Measurements from ENCODE around the gene CYB561D1. TPM values are rescaled to one million over a fixed set of nuclear protein-coding genes. Genes with fewer than 3 reads are reported as not detected.

Gene CYB561D1
- total RNA-seq, 2 donors from 2014 or later = 6.2 to 6.9 TPM

DNA sequence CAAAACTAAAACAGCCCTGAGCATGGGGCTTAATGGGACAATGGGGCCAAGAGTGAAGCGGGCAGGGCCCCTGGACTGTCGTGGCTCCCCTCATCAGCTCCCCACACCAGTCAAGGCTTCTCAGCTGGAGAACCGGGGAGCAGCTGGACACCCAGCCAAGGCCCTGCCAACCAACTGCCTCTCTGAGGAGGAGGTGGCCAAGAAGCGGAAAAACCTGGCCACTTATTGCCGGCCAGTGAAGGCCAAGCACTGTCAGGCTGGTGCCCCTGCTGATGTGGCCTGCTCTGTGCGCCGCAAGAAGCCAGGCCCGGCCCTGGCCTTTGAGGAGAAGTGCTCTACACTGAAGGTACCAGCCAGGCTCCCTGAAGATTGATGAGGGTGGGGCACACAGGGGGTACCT, 2.5 kb upstream of the CYB561D1 start:
- Histone ChIP-seq H3K27ac (no peak overlapping the region), H3K9me3 (no peaks in the 10 kb centered on the region), H3K4me3 (no peak overlapping the region), H3K36me3 (replicated peaks in 1 of 2; ENCODE audit: insufficient read depth in 1 of 2, low read depth in 2 of 2) (no peaks in the 10 kb centered on the region), H3K4me1 (peaks cover 20% of the 10 kb centered on the region), H3K27me3 (no peaks in the 10 kb centered on the region)
- TF ChIP-seq POLR2A (IDR thresholded peaks at IDR 0.05) = no peak
- ATAC-seq (no peak), DNase-seq (no peak)
- 91% methylated on average over 8 of the region's 8 CpGs; no CpG with 5 or more reads in 1 of the 2 donors for WGBS, 2 donors
- intact Hi-C loops (cut with DNase I) = no loop called here

DNA sequence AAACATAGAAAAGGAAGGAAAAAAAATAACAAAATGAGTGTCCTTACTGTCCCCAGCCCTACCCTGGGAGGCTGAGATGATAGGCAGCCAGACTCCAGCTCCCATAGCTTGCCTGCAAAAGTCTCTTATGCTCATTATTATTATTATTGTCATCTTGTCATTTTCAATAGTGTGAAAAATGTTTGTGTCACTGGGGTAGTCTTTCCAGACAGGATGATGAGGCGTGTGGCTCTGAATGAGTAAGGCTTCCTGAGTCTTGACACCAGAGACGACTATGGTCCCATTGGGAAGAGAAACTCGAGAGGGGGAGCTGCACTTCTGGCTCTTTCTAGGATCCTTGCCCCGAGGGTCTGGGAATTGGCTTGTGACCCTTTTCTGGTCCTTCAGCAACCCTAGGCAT, 1.1 kb upstream of the CYB561D1 start:
- intact Hi-C loops (cut with DNase I) = no loop called here
- TF ChIP-seq, protein P1, sequence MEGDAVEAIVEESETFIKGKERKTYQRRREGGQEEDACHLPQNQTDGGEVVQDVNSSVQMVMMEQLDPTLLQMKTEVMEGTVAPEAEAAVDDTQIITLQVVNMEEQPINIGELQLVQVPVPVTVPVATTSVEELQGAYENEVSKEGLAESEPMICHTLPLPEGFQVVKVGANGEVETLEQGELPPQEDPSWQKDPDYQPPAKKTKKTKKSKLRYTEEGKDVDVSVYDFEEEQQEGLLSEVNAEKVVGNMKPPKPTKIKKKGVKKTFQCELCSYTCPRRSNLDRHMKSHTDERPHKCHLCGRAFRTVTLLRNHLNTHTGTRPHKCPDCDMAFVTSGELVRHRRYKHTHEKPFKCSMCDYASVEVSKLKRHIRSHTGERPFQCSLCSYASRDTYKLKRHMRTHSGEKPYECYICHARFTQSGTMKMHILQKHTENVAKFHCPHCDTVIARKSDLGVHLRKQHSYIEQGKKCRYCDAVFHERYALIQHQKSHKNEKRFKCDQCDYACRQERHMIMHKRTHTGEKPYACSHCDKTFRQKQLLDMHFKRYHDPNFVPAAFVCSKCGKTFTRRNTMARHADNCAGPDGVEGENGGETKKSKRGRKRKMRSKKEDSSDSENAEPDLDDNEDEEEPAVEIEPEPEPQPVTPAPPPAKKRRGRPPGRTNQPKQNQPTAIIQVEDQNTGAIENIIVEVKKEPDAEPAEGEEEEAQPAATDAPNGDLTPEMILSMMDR (IDR thresholded peaks at IDR 0.05) = no peak
- TF ChIP-seq POLR2A (IDR thresholded peaks at IDR 0.05) = no peak
- H3K27me3 ChIP-seq = no peaks in the 10 kb centered on the region
- no peak for ATAC-seq
- no peak overlapping the region for H3K27ac ChIP-seq
- 71 to 73% methylated on average over 4 of the region's 4 CpGs for WGBS, 2 donors
- DNase-seq = no peak
- no peaks in the 10 kb centered on the region for H3K36me3 ChIP-seq (replicated peaks in 1 of 2; ENCODE audit: insufficient read depth in 1 of 2, low read depth in 2 of 2)
- H3K4me3 ChIP-seq = no peak overlapping the region
- H3K4me1 ChIP-seq = peaks cover 20% of the 10 kb centered on the region
- H3K9me3 ChIP-seq = no peaks in the 10 kb centered on the region

DNA sequence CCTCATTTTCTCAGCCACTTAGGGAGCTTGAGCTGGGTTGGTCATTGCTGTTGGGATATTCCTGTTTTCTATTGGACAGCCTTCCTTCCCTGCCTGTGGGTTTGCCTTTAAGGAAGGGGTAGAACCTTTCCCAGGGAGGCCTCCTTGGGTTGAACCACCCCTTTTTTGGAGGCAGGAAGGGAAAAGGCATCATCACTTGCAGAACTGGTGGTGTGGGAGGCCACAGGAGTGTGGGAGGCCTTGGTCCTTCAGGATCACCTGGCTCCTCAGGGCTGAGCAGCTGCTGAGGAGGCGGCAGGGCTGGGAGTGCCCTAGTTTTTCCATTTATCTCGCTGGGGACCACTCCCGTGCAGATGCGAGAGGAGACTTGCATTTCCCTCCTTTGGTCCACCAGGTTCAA, 667 bp upstream of the CYB561D1 start:
- Histone ChIP-seq H3K4me3 (no peak overlapping the region), H3K27me3 (no peaks in the 10 kb centered on the region), H3K4me1 (peaks cover 20% of the 10 kb centered on the region), H3K36me3 (replicated peaks in 1 of 2; ENCODE audit: insufficient read depth in 1 of 2, low read depth in 2 of 2) (no peaks in the 10 kb centered on the region), H3K27ac (peak overlapping the region in 2 of 4 donors; percentile 67 to 79), H3K9me3 (no peaks in the 10 kb centered on the region)
- no peak for DNase-seq
- ATAC-seq = no peak
- intact Hi-C loops (cut with DNase I) = no loop called here
- 68 to 72% methylated on average over 4 of the region's 4 CpGs for whole genome bisulfite sequencing, 2 donors
- TF ChIP-seq, protein P1 (IDR thresholded peaks at IDR 0.05) = no peak
- no peak for TF ChIP-seq POLR2A (IDR thresholded peaks at IDR 0.05)

DNA sequence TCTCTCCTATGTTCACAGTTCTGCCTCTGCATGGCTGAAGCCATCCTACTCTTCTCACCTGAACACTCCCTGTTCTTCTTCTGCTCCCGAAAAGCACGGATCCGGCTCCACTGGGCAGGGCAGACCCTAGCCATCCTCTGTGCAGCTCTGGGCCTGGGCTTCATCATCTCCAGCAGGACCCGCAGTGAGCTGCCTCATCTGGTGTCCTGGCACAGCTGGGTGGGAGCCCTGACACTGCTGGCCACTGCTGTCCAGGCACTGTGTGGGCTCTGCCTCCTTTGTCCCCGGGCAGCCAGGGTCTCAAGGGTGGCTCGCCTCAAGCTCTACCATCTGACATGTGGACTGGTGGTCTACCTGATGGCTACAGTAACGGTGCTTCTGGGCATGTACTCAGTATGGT, 1.8 kb downstream of the CYB561D1 start:
- 81 to 89% methylated on average over 5 to 7 of the region's 7 CpGs for WGBS, 2 donors
- no peak for ATAC-seq
- no peaks in the 10 kb centered on the region for H3K27me3 ChIP-seq
- no peak overlapping the region for H3K4me3 ChIP-seq
- no peaks in the 10 kb centered on the region for H3K36me3 ChIP-seq (replicated peaks in 1 of 2; ENCODE audit: insufficient read depth in 1 of 2, low read depth in 2 of 2)
- H3K9me3 ChIP-seq = no peaks in the 10 kb centered on the region
- no peak overlapping the region for H3K27ac ChIP-seq
- peaks cover 20% of the 10 kb centered on the region for H3K4me1 ChIP-seq
- intact Hi-C loops (cut with DNase I) = loop anchor here (5.0 kb wide), 1 partner anchor 37 kb away; no protein-coding TSS in a partner anchor
- DNase-seq = no peak
- TF ChIP-seq, protein P1 (IDR thresholded peaks at IDR 0.05) = no peak
- no peak for TF ChIP-seq POLR2A (IDR thresholded peaks at IDR 0.05)

DNA sequence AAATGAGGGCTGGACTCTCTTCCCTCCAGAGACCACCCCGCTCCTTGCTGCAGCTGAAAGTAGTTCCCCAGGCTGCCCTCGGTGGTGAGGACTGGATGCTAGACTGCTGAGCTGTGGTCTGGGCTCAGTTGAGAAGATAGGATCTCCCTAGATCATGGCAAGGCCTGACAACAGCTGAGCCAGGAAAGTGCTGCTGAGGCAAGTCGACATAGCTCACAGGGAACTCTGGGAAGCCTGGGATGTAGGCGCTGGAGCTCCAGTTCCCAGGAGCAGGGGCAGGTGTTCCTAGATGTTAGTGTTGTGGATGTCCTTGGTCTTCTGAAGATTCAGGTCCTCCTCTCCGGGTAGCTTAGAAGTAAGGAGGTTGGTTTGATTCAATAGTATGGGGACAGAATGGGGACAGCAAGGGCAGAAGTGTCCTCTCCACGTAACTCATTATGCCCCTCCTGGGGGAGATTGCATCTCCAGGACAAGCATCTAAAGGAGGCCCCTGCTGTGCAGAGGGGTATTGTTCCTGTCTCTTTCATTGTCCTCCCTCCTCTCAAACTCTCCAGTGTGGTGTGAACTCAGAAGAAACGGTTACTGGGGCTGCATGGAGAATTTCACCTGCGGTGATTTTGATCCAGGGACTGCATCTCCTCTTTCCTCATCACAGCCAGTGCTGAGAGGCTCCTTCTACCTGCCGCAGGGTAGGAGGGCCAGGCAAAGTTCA, 3.7 kb downstream of the CYB561D1 start:
- no peak for DNase-seq
- ATAC-seq = no peak
- Histone ChIP-seq H3K9me3 (no peaks in the 10 kb centered on the region), H3K27me3 (no peaks in the 10 kb centered on the region), H3K36me3 (replicated peaks in 1 of 2; ENCODE audit: insufficient read depth in 1 of 2, low read depth in 2 of 2) (no peaks in the 10 kb centered on the region), H3K27ac (no peak overlapping the region), H3K4me1 (peaks cover 20% of the 10 kb centered on the region), H3K4me3 (no peak overlapping the region)
- TF ChIP-seq POLR2A (IDR thresholded peaks at IDR 0.05) = no peak
- TF ChIP-seq, protein P1 (IDR thresholded peaks at IDR 0.05) = no peak
- intact Hi-C loops (cut with DNase I) = loop anchor here (5.0 kb wide), 1 partner anchor 35 kb away; no protein-coding TSS in a partner anchor
- 64 to 68% methylated on average over 9 of the region's 9 CpGs for WGBS, 2 donors

Data from body of pancreas (tissue), 4 donors.